SU-DHL-6 (cell line): ENCODE results near the gene PAPSS1.
"Not testable (repeated sequence)": the region's sequence is repeated elsewhere in the genome, so short reads cannot be mapped to it uniquely, and the experiment has no call there.

Experiments used
- H2AFZ ChIP-seq: fragments of 200-600 bp; sonication (generic); 2 replicates; pipeline ENCODE4 v1.6.1; 2014; ENCODE audit warnings: low read depth, mild to moderate bottlenecking, moderate library complexity, mixed read lengths, antibody characterized with exemption, low read length; ENCODE audit not compliant: severe bottlenecking
- H3F3A ChIP-seq: fragments of 200-600 bp; shearing (Covaris generic); 2 replicates; pipeline ENCODE4 v1.6.0; 2016; ENCODE audit warnings: antibody characterized with exemption, mild to moderate bottlenecking; ENCODE audit not compliant: insufficient read depth
- H3K27ac ChIP-seq: fragments of 200-600 bp; sonication (generic); 2 replicates; pipeline ENCODE4 v1.5.1; 2016; ENCODE audit warnings: low read depth, mild to moderate bottlenecking, low read length, moderate library complexity, mixed read lengths
- H3K27me3 ChIP-seq: fragments of 200-600 bp; sonication (generic), shearing (Covaris generic); 2 replicates; pipeline ENCODE4 v1.6.0; 2014; ENCODE audit warnings: mild to moderate bottlenecking, low read length
- H3K36me3 ChIP-seq: fragments of 200-600 bp; sonication (generic); 2 replicates; pipeline ENCODE4 v1.6.1; 2014; ENCODE audit warnings: mild to moderate bottlenecking, low read length, mixed read lengths
- H3K4me2 ChIP-seq: fragments of 300-600, 200-600 bp; shearing (Covaris generic), sonication (generic); 2 replicates; pipeline ENCODE4 v1.6.0; 2014; ENCODE audit warnings: low read length, low read depth, mild to moderate bottlenecking; ENCODE audit not compliant: poor library complexity, severe bottlenecking
- H3K4me3 ChIP-seq: fragments of 200-600 bp; sonication (generic); 2 replicates; pipeline ENCODE4 v1.5.1; 2014; ENCODE audit warnings: antibody characterized with exemption, low read length, mild to moderate bottlenecking, mixed read lengths; ENCODE audit not compliant: insufficient read depth, poor library complexity, severe bottlenecking
- H3K79me2 ChIP-seq: fragments of 200-600 bp; sonication (generic); 2 replicates; pipeline ENCODE4 v1.6.1; 2014; ENCODE audit warnings: mild to moderate bottlenecking, low read length, moderate library complexity; ENCODE audit not compliant: insufficient read depth
- H3K9ac ChIP-seq: fragments of 200-600 bp; sonication (generic); 2 replicates; pipeline ENCODE4 v1.7.0; 2014; ENCODE audit warnings: mild to moderate bottlenecking, low read length
- H3K9me2 ChIP-seq: fragments of 200-600 bp; sonication (generic); replicated peaks from 2 replicates; pipeline ENCODE4 v1.6.1; 2014; ENCODE audit warnings: low read length; ENCODE audit not compliant: insufficient read depth
- H3K9me3 ChIP-seq: fragments of 200-600 bp; sonication (generic); 2 replicates; pipeline ENCODE4 v1.6.1; 2014; ENCODE audit warnings: low read length, mixed read lengths; ENCODE audit not compliant: insufficient read depth
- H4K20me1 ChIP-seq: fragments of 200-600 bp; sonication (generic); 2 replicates; pipeline ENCODE4 v1.6.1; 2014; ENCODE audit warnings: low read depth, mild to moderate bottlenecking, antibody characterized with exemption, low read length, moderate library complexity, mixed read lengths
- EZH2phosphoT487 ChIP-seq: fragments of 200-600 bp; sonication (generic), shearing (Covaris generic); conservative IDR thresholded peaks from 2 replicates; pipeline ENCODE4 v1.6.1; 2018; ENCODE audit warnings: mild to moderate bottlenecking, antibody characterized with exemption, low read length, moderate library complexity, mixed read lengths
- TF ChIP-seq, protein P1 (sequence below): fragments of 200-600 bp; sonication (generic); IDR thresholded peaks from one replicate; pipeline ENCODE4 v1.5.1; 2017; ENCODE audit warnings: antibody characterized with exemption, mild to moderate bottlenecking, low read length, moderate library complexity; ENCODE audit not compliant: insufficient read depth, poor library complexity, severe bottlenecking

PAPSS1 gene

DNA sequence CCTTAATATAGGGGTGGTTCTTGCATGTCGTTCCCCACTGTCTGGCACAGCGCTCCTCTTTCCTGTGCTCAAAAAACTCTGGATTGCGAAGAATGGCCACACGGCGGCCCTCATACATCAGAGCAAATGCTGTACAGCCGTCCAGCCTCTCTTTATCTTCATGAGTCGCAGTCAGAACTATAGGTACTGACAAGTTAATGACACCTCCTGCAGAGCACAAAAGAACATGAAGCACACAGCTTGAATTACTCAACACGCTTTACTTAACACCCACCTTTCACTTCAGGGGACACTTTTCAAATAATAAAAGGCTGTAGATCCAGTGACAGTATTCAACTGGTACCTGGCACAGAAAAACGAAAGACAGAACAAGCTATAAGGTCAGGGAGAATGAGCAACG, 65.3 kb downstream of the PAPSS1 start:
- Histone ChIP-seq H3F3A (no peaks in the 10 kb centered on the region), H3K36me3 (no peaks in the 10 kb centered on the region), H3K27ac (no peak overlapping the region), H3K9ac (no peak overlapping the region), H3K79me2 (no peaks in the 10 kb centered on the region), H3K4me2 (no peak overlapping the region), H3K4me3 (no peak overlapping the region), H3K9me3 (no peaks in the 10 kb centered on the region), H2AFZ (no peak overlapping the region), H4K20me1 (no peaks in the 10 kb centered on the region), H3K27me3 (no peaks in the 10 kb centered on the region), H3K9me2 (no peaks in the 10 kb centered on the region)
- TF ChIP-seq, protein P1, sequence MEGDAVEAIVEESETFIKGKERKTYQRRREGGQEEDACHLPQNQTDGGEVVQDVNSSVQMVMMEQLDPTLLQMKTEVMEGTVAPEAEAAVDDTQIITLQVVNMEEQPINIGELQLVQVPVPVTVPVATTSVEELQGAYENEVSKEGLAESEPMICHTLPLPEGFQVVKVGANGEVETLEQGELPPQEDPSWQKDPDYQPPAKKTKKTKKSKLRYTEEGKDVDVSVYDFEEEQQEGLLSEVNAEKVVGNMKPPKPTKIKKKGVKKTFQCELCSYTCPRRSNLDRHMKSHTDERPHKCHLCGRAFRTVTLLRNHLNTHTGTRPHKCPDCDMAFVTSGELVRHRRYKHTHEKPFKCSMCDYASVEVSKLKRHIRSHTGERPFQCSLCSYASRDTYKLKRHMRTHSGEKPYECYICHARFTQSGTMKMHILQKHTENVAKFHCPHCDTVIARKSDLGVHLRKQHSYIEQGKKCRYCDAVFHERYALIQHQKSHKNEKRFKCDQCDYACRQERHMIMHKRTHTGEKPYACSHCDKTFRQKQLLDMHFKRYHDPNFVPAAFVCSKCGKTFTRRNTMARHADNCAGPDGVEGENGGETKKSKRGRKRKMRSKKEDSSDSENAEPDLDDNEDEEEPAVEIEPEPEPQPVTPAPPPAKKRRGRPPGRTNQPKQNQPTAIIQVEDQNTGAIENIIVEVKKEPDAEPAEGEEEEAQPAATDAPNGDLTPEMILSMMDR: no peak
- TF ChIP-seq EZH2phosphoT487: no peak

DNA sequence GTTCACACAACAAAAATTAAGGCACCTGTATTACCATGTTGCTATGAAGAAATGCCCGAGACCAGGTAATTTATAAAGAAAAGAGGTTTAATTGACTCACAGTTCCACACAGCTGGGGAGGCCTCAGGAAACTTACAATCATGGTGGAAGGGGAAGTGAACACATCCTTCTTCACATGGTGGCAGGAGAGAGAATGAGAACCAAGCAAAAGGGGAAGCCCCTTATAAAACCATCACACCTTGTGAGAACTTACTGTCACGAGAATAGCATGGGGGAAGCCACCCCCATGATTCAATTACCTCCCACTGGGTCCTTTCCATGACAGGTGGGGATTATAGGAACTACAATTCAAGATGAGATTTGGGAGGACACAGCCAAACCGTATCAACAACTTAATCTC, 68.6 kb downstream of the PAPSS1 start:
- not testable (repeated sequence) for H3K4me2 ChIP-seq, H3F3A ChIP-seq, H3K27me3 ChIP-seq, H3K9me2 ChIP-seq, H3K9ac ChIP-seq, H2AFZ ChIP-seq, H3K36me3 ChIP-seq, H3K4me3 ChIP-seq, H3K9me3 ChIP-seq, H3K79me2 ChIP-seq, H4K20me1 ChIP-seq, H3K27ac ChIP-seq

DNA sequence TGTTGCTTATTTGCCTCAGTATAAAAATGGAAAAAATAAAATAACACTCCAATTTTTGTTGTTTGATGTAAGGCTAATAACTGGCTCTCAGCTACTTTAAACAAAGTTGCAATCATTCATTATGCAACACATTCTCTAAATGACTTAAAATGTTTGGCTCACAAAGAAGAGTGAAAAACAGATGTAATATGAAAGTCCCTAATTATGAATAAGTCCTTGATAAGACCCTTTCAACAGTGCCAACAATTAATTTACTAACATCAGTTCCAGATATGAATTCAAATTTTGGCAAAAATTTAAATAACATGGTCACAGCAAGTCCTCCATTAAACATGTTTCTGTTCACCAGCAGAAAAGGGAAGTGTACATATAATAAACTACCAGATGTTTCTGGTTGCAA, 69.8 kb downstream of the PAPSS1 start:
- Histone ChIP-seq H3F3A (no peaks in the 10 kb centered on the region), H3K4me2 (no peak overlapping the region), H3K9ac (no peak overlapping the region), H3K27me3 (no peaks in the 10 kb centered on the region), H3K36me3 (no peaks in the 10 kb centered on the region), H3K9me3 (no peaks in the 10 kb centered on the region), H3K4me3 (no peak overlapping the region), H4K20me1 (no peaks in the 10 kb centered on the region), H2AFZ (no peak overlapping the region), H3K9me2 (no peaks in the 10 kb centered on the region), H3K27ac (no peak overlapping the region), H3K79me2 (no peaks in the 10 kb centered on the region)
- no peak for TF ChIP-seq EZH2phosphoT487
- TF ChIP-seq, protein P1: no peak

DNA sequence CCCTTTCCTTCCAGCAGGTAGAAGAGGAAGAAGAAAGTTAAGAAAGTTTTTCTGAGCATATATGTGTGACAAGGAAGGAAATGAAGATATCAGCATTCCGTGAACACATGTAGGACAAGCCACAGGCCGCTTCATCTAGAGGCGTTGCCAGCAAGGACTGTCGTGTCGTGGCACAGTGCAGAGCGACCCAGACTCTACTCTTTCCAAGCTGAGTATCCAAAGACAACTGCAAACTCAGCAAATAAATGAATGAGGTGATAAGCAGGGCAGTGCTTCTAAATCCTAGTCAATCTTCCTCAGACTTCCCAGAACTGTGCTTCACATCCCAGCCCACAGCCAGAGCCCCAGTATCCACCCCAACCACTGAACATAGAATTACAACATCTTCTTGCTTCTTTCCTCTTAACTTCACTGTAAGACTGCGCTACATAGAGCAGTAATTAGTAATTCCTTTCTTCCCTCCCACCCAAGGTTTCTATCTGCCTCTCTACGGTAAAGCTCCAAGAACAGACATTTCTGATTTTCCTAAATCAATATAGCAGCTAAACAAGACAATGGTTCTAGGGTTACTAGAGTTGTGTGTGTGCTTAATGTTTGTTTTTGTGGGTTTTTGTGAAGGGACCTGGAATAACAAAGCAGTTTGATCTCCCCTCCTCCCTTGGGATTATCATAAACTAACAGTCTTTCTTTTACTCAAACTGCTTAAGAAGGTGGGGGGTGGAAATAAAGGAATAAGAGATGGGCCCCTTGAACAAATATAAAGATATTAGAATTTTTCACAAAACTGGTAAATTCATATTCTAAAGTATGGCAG, 71.6 kb downstream of the PAPSS1 start:
- no peak overlapping the region for H3K4me2 ChIP-seq
- no peaks in the 10 kb centered on the region for H3K36me3 ChIP-seq
- TF ChIP-seq EZH2phosphoT487: no peak
- TF ChIP-seq, protein P1: no peak
- no peaks in the 10 kb centered on the region for H3K9me3 ChIP-seq
- H3K79me2 ChIP-seq: no peaks in the 10 kb centered on the region
- no peak overlapping the region for H3K4me3 ChIP-seq
- no peak overlapping the region for H3K27ac ChIP-seq
- no peaks in the 10 kb centered on the region for H4K20me1 ChIP-seq
- H3K9me2 ChIP-seq: no peaks in the 10 kb centered on the region
- H3K9ac ChIP-seq: no peak overlapping the region
- no peaks in the 10 kb centered on the region for H3K27me3 ChIP-seq
- no peak overlapping the region for H2AFZ ChIP-seq
- H3F3A ChIP-seq: no peaks in the 10 kb centered on the region
